ENCODE results near the gene ARAP1.

ARAP1 gene

GRCh38 chr11:72723508-72723907 lies 28.7 kb downstream of the ARAP1 start:
- DNase-seq (ENCODE audit: low spot score) = no peak

GRCh38 chr11:72722050-72722748 lies 30.0 kb downstream of the ARAP1 start:
- DNase-seq (ENCODE audit: low spot score) = peak; percentile 77

- no peak for DNase-seq (ENCODE audit: low spot score)
Measured at GRCh38 chr11:72721689-72722049, 30.5 kb downstream of the ARAP1 start.

- DNase-seq (ENCODE audit: low spot score) = no peak
Measured at GRCh38 chr11:72721276-72721675, 30.9 kb downstream of the ARAP1 start.

GRCh38 chr11:72720784-72721183 lies 31.4 kb downstream of the ARAP1 start:
- DNase-seq (ENCODE audit: low spot score) = no peak

- no peak for DNase-seq (ENCODE audit: low spot score)
Measured at GRCh38 chr11:72720047-72720446, 32.2 kb downstream of the ARAP1 start.

GRCh38 chr11:72719551-72719950 lies 32.7 kb downstream of the ARAP1 start:
- no peak for DNase-seq (ENCODE audit: low spot score)

- DNase-seq (ENCODE audit: low spot score) = no peak
Measured at GRCh38 chr11:72719144-72719543, 33.1 kb downstream of the ARAP1 start.

GRCh38 chr11:72718101-72718501 lies 34.1 kb downstream of the ARAP1 start:
- no peak for DNase-seq (ENCODE audit: low spot score)

- DNase-seq (ENCODE audit: low spot score) = no peak
Measured at GRCh38 chr11:72716788-72717435, 35.3 kb downstream of the ARAP1 start.

GRCh38 chr11:72716290-72716689 lies 35.9 kb downstream of the ARAP1 start:
- DNase-seq (ENCODE audit: low spot score) = no peak

GRCh38 chr11:72712841-72713240 lies 39.4 kb downstream of the ARAP1 start:
- no peak for DNase-seq (ENCODE audit: low spot score)

GRCh38 chr11:72712168-72712751 lies 39.9 kb downstream of the ARAP1 start:
- DNase-seq (ENCODE audit: low spot score) = peak; percentile 56

- DNase-seq (ENCODE audit: low spot score) = no peak
Measured at GRCh38 chr11:72711141-72711540, 41.1 kb downstream of the ARAP1 start.

- no peak for DNase-seq (ENCODE audit: low spot score)
Measured at GRCh38 chr11:72710278-72710677, 41.9 kb downstream of the ARAP1 start.

GRCh38 chr11:72709478-72710238 lies 42.5 kb downstream of the ARAP1 start:
- no peak for DNase-seq (ENCODE audit: low spot score)

- no peak for DNase-seq (ENCODE audit: low spot score)
Measured at GRCh38 chr11:72707032-72707431, 45.2 kb downstream of the ARAP1 start.

- no peak for DNase-seq (ENCODE audit: low spot score)
Measured at GRCh38 chr11:72706579-72706978, 45.6 kb downstream of the ARAP1 start.

- no peak for DNase-seq (ENCODE audit: low spot score)
Measured at GRCh38 chr11:72705442-72706365, 46.5 kb downstream of the ARAP1 start.

- DNase-seq (ENCODE audit: low spot score) = no peak
Measured at GRCh38 chr11:72704783-72705265, 47.4 kb downstream of the ARAP1 start.

- no peak for DNase-seq (ENCODE audit: low spot score)
Measured at GRCh38 chr11:72704028-72704782, 48.0 kb downstream of the ARAP1 start.
